DLD1 (cell line): ENCODE data around the gene FCRL4.
"Not testable (repeated sequence)": the region's sequence is repeated elsewhere in the genome, so short reads cannot be mapped to it uniquely, and the experiment has no call there.

ENCODE experiments used
- in situ Hi-C: cut with HindIII; loops from 2 replicates; pipeline ENCODE4 v1.10.0; 2017; ENCODE audit warnings: low sequenced_read_pairs

FCRL4 gene

DNA sequence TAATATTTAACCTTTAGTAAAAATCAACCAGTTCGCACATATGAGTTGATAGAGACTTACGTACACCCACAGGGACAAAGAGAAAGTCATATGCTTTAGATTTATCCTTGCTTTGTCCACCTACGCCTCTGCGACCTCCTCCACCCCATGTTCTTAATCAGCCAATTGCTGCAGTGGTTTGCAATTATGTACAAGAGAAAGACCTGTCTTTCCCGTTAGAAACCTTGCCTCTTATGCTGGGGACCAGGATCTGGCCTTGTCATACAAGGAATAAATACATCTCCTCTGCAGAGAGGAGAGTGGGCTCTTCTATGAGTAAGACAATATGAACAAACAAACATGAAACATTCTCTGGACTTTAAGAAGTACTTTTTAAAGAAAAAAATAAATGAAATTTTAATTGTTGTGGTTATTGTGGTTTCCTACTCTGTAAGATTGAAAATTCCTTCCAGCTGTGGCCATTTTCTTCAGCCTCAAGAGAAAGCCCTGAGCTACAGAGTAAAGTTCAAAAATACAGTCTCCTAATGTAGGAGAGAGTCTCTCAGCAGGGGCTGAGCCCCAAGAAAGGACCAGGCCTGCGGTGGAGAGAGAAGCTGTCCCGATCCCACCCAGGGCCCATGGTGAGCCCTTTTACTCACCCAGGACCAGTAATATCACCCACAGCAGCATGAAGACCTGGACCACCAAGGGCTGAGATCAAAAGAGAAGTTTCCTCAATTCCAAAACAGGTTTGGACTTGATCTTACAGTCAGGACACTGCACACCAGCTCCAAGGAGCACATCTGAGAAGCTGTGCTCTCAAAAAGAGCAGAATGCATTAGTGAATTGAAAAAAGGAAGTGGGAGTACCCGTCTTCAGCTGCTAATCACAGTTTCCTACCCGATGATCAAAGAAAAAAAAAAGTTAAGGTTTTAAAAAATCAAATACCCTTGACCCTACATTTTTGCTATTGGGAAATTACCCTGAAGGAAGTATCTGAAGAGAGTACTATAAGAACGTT is 45.9 kb downstream of the FCRL4 start, which contains the start of gene FCRL5:
TSS of gene FCRL5 (minus strand) at position 822 of the 1,000 bp plus-strand sequence. CDS start at position 669, 153 bp downstream.
- in situ Hi-C loops, result no loop called here

DNA sequence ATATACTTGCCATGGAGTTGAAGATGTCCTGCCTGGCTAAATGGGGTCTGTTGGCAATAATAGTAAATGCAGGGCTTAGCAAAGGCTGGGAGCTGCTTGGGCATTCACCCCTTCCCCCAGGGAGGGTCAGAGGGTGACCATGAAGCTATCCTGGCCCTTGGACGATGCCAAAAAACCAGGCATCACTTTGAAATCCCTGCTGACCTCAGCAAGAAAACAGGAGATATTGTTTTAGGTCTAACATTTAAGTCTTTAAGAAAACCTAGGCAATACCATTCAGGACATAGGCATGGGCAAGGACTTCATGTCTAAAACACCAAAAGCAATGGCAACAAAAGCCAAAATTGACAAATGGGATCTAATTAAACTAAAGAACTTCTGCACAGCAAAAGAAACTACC is 49.8 kb downstream of the FCRL4 start:
- in situ Hi-C loops, result not testable (repeated sequence)

DNA sequence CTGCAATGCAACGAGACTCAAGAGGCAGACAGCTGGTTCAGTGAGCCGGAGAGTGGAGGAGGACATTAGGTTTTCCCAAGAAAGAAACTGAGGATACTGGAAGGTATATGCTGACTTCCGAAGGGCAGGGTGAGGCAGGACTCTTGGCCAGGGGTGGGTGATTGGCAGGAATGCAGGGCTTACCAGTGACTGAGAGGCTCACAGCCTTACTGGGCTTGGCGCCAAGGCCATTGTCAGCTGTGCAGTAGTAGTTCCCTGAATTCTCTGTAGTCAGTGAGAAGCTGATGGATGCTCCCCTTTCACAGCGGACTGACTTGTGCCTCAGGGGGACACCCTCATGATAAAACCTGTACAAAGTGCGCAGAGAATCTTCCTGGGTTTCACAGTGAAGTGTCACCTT is 55.2 kb downstream of the FCRL4 start:
- in situ Hi-C loops, result no loop called here

DNA sequence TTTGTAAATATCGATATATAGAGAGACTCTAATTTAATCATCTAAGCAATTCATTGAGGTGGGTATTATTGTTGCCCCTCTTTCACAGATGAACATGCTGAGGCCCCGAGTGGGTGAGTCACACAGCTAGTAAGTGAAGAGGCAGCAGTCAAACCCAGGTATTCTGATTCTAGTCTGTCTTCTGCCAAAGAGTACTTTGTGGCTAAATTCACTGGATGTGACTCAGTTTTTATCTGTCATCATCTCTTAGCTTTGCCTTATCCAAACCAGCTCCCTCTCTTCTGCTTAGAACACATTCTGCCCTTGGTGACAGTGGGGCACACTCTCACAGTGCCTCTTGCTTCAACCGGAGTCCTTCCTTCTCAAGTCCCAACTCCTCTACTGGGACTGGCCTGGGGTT is 57.0 kb downstream of the FCRL4 start:
- in situ Hi-C loops, result no loop called here

DNA sequence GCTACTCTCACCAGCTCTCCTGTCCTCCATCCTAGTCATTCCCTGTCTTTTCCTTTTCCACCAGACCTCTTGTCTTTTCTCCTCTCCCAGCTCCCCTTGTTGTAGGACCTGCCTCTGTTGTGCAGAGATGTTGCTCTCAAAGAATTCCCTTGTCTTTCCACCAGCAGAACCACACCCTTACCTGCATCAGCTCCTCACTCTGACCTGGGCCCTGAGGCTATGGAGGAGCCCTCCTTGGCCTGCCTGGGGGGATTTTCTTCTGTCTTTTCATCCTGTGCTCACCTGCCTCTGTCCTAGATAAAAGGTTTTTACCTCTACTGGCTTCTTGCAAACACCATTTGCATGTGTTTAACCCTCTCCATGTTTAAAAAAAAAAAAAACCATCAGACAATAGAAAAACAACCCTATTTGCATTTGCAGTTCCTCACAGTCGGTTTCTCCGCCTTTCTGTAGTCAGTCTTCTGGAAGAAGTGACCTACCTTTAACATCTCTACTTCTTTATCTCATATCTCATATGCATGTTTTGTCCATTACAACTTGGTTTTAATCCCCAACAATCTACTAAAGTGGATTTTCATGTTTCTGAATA is 57.6 kb downstream of the FCRL4 start:
- in situ Hi-C loops, result no loop called here

DNA sequence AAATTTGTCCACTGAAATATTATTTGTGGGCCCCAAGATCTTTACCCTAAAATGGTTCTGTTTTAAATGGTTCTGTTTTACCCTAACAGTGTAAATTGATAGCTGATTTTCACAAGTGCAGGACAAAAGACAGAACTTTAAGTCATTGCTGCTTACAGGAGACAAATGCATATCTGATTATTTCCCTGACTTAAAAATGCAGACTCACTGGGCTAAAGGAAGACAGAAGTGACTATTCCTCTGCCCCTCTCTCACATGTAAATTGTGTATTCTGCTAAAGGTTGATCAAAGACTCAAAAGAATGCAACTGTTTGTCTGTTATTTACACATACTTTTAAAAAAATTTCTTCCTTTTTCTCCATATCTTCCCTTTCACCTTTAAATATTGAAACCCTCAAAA is 58.3 kb downstream of the FCRL4 start:
- in situ Hi-C loops, result no loop called here

DNA sequence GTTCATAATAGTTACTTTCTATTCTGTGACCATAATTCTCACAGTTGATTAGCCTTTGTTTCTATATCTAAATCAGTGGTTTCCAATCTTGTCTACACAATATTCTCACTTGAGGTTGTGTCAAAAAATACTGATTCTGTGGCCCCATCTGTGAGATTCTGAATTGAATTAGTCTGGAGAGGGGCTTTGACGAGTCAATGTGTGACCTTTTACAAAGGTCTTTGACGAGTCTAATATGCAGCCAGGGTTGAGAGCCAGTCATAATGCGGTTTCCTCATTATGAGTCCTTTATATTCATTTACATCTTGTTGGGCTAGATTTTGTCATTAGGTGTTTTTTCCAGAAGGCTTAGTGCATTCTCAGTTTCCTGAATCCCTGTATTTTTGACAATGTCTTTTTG is 65.3 kb downstream of the FCRL4 start:
- in situ Hi-C loops, result no loop called here

DNA sequence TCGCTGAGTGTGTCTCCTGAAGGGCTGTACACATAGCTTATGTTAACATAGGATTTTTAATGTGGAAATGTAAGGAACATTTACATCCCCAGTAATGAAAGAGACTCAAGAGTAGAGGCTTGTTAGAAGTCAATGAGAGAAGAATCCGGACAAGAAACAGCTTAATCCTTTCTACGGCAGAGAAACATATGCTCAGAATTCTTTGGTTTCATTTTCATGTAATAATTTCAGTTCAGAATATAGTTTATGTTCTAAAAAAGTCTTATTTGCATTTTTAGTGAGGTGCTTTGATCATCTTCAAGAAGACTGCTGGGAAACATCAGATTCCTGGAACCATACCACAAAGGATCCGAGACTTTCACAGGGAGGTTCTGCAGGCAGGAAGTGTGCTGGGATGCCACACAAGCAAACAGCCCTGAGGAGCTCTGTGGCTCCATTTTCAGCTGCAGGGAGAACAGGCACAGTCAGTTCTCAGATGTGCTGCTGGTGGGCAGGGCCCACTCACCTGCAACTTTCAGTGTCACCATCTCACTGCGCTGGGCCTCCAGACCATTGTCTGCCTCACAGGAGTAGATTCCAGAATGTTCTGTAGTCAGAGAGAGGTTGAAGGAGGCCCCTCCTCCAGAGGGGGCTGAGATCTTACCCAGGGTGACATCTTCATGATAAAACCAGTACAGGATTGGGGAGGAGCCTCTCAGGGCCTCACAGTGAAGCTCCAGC is 74.0 kb downstream of the FCRL4 start:
- in situ Hi-C loops, result no loop called here
